ENCODE data around the gene FRMPD2.
"Not testable (repeated sequence)": the region's sequence is repeated elsewhere in the genome, so short reads cannot be mapped to it uniquely, and the experiment has no call there.

The FRMPD2 gene

DNA sequence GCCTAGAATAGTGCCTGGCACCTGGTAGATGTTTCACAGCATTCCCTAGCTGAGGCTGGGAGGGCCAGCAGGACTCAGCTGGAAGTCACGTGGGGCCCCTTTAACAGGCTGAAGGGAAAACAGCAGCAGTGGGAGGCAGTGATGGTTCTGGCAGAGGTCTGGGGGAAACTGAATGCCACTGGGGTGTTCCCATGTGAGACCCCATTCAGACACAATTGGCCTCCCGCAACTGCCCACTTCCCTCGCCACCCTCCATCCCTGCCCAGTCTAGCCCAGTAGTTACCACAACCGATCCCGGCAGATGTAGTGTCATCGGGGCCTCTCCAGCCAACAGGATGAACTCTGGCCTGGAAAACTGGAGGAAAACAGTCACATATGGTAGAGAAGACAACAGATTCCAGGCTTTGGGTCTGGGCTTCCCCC lies 38.3 kb downstream of the FRMPD2 start:
- FAIRE-seq (no peak), DNase-seq (ENCODE audit: extremely low spot score, insufficient read length, low read depth) (no peak)

DNA sequence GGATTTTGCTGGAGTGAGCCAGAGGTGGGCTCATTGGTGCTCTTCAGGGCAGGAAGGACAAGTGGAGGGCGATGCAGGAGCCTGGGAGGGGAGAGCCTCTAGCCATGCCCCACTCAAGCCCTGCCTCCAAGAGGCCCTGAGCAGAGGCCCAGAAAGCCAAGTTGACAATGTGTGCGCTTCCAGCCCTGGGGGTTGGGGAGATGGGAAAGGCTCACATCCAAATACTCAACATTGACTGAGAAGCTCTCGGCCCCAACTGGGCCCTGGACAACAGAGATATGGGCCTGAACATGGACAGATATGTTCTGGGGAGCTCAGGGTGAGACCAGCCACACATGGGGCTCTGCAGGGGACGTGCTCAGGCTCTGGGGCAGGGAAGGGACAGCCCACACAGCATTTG lies 39.0 kb downstream of the FRMPD2 start:
- FAIRE-seq: no peak

DNA sequence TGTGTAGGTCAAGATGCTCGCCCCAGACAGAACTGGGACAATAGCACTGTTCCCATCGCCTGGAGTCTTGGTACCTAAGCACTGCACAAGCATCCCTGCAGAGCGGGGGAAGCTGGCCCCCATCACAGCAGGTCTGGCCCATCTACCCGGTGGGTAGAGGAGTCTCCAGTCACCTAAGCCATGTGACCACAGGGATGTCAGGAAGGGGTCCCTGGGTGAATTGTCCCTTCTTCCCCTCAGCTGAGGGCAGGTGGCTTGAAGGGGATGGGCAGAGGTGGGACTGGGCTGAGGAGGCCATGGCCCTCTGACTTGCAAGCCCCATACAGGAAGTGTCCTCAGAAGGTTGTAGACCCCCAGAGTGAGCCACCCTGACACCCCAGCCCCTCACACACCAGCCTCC lies 39.7 kb downstream of the FRMPD2 start:
- FAIRE-seq (no peak), DNase-seq (ENCODE audit: extremely low spot score, insufficient read length, low read depth) (no peak)

More for the DNA sequence above, 39.0 kb downstream of the FRMPD2 start:
- no peak for DNase-seq (ENCODE audit: extremely low spot score, insufficient read length, low read depth)

DNA sequence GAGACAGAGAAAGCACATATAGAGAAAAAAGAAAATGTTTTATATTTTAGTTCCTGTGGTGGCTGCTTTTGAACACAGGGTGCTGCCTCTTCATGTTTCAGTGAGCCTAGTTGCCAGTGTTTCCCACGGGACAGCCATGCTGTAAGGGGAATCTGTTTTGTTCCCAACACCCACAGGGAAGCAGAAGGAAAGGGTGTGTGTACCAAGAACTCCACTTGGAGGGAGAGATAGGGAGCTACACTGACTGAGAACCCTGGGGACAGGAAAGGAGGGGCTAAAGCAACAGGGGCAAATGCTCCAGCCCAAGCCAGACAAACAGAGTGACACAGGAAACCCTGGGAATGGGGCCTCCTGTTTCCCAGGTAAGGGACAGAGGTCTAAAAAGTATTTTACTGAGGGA lies 40.2 kb downstream of the FRMPD2 start:
- DNase-seq (ENCODE audit: extremely low spot score, insufficient read length, low read depth) (no peak), FAIRE-seq (no peak)

DNA sequence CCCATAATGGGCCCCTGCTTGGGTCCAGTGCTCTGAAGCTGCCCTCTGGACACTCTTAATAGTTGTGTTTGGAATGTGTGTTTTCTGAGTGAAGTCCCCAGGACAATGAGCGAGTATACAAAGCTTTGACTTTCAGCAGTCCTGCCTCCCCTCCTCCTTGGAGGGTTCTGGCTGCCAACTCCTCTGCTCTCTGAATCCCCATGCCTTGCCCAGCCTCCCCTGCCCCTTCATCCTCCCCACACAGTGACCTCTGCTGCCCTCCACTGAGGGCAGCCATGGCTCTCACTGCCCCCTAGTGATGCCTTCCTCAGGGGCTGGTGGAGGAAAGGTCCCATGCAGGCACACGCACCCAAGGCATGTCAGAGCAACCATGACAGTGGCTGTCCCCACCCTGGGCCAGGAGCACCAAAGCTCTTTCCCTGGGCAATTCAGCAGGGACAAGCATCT lies 40.9 kb downstream of the FRMPD2 start:
- no peak for FAIRE-seq

DNA sequence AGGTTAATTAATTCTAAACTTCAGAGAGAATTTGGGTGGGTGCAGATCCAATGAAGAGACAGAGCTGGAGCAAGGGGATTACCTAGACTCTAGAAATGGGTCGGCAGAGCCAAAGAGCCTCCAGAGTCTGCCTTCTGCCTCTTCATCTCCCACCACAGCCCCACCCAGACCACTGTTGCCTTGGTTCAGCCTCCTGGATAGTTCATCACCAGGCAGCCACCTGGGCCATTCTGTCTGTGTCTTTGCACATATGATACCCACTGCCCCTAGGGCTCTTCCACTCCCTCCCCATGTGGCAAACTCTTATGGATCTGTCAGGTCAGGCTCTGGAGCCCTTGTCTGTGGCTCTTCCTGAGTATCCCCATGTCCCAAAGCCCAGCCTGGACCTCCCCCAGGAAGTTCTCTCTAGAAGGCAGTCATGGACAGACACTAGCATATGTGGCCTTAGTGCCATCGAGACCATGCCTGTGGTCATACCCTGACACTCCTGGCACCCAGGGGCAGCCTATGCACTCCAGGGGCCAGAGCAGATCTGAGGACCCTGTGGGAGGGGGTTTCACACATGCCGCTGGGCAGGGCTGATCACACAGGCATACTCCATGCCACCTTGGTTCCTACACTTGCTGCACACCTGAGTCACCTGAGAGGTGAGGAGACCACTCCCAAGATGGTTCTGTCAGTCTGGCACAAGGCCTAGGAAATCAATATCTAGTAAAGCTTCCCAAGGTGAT lies 41.6 kb downstream of the FRMPD2 start:
- FAIRE-seq: no peak
- DNase-seq (ENCODE audit: extremely low spot score, insufficient read length, low read depth): no peak

More for the DNA sequence above, 40.9 kb downstream of the FRMPD2 start:
- DNase-seq (ENCODE audit: extremely low spot score, insufficient read length, low read depth): no peak

DNA sequence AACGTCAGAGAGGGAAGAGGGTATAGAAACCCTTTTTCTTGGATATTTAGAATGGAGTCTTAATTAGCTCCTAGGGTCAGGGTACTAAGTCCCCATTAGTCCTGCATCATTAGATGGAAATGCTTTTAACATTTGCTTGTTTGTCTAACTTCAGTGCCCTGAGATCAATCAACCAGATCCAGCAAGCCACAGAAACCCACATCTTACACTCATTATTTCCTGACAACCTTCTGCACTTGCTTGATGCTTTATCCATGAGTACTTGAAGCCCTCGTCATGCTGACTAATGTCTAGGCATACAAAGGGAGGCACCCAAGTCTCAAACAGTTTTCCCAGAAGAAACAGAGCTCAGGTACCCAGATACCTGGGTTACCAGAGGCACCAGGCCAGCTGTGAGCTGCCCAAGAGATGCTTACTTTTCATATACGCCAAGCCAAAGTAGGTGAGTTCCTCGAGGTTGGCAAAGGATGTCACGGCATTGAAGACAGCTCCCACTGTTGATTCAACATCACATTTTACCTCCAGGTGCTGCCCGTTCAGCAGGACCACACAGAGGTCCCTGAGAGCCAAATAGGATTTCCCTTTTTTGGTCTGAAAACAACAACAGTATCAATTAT lies 42.7 kb downstream of the FRMPD2 start:
- peak; percentile 87 for FAIRE-seq

DNA sequence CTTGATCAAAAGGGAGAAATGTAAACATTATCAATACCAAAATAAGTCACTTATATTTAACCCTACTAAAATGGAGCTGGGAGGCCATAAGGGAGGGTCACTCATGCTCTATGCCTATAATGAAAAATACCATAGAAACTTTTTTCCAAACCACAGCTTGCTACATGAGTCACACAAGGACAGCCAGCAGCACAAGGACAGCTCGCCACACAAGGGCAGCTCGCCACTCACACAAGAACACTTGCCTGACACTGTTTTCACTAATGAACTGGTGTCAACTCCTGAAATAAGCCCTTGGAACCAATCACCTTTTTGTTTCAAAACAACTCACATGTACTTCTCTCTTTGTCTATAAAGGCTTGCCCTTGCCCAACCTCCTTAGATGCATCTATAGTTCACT lies 43.3 kb downstream of the FRMPD2 start:
- DNase-seq (ENCODE audit: extremely low spot score, insufficient read length, low read depth): no peak
- peak; percentile 42 for FAIRE-seq

More for the DNA sequence above, 42.7 kb downstream of the FRMPD2 start:
- DNase-seq (ENCODE audit: extremely low spot score, insufficient read length, low read depth): no peak

DNA sequence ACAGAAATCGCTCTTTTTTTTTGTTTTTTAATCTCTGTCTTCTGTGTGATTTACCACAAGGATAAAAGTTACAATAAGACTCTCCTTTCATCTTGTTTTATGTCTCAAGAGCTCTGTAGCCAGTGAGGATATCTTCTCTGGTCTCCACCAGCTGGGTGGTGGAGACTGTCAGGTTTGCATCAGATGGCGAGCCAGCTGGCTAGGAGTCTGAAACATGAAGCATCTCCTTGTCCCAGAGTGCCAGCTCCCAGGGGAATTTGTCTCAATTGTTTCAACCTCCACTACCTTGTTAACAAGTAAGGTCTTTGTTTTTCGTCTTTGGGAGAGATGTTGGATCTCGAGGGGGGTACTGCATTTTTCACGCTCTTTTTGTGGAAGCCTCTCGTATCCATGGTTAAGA lies 47.3 kb downstream of the FRMPD2 start:
- no peak for FAIRE-seq

DNA sequence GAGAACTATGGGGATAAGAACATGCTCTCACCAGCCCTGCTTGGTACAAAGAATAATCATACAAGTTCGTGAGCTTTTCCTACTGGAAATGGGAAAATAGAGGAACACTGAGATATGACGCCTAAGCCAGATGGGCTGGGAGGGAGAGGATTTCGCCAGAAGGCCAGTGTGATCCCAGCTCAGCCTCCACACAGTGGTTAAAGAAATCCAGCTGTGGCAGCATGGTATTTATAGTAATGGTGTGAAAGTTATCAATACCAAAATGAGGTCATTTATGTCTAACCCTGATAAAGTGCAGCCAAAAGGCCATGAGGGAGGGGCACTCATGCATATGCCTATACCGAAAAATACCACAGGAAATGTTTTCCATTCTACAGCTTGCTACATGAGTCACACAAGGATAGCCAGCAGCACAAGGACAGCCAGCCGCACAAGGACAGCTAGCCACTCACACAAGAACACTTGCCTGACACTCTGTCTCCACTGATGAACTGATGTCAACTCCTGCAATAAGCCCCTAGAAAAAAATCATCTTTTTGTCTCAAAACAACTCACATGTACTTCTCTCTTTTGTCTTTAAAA lies 49.4 kb downstream of the FRMPD2 start:
- DNase-seq (ENCODE audit: extremely low spot score, insufficient read length, low read depth): no peak
- FAIRE-seq: no peak

More for the DNA sequence above, 47.3 kb downstream of the FRMPD2 start:
- DNase-seq (ENCODE audit: extremely low spot score, insufficient read length, low read depth): no peak

DNA sequence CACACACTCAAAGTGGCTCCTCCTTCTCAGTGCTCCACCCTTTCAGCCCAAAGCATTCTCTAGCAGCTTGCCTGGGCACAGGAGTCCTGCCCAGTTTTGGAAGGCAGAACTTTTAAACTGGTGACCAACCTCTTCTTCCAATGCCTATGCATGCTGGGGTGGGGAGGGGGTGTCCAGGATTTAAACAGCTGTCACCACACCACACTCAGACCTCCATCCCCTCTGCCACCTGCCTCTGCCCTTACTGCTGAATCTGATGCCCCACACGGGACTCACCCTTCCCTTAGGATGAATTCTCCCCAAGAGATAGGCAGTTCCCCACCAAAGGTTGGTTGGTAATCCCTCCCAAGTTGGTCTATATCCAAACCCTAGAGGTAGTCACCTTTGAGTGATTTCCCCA lies 50.2 kb downstream of the FRMPD2 start:
- DNase-seq (ENCODE audit: extremely low spot score, insufficient read length, low read depth) (no peak), FAIRE-seq (no peak)

DNA sequence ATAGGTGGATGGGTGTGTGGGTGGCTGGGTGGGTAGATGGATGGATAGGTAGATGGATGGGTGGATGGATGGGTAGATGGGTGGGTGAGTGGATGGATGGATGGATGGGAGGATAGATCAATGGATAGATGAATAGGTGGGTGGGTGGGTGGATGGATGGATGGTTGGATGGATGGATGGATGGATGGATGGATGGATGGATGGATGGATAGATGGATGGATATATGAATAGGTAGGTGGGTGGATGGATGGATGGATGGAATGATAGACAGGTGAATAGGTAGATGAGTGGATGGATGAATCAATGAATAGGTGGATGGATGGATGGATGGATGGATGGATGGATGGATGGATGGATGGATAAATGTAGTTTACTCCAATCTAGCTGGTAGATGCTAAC lies 52.7 kb downstream of the FRMPD2 start:
- DNase-seq (ENCODE audit: extremely low spot score, insufficient read length, low read depth) (no peak), FAIRE-seq (no peak)

DNA sequence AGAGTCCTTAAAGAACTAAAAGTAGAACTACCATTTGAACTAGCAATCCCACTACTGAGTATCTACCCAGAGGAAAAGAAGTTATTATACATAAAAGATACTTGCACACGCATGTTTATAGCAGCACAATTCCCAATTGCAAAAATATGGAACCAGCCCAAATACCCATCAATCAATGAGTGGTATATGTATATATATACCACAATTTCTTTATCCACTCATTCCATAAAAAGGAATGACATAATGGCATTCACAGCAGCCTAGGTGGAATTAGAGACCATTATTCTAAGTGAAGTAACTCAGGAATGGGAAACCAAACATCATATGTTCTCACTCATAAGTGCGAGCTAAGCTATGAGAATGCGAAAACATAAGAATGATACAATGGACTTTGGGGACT lies 53.5 kb downstream of the FRMPD2 start:
- not testable (repeated sequence) for FAIRE-seq; DNase-seq (ENCODE audit: extremely low spot score, insufficient read length, low read depth)

DNA sequence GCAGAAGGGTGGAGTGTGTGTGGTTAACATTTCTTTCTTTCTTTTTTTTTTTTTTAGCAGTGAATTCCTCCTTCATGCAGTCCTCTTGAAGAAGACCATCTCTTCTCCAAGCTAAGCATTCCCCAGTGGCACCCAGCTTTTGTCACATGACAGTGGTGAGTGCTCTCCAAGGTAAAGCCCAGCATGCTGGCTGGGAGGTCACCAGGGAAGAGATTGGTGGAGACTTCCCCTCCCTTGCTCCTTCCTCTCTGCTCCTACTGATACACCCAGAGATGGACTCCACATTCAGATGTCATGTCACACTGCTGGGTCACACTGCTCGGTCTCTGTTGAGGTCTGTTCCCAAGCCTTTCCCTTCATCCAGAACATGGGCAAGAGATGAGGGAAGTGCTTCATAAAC lies 55.3 kb downstream of the FRMPD2 start:
- no peak for DNase-seq (ENCODE audit: extremely low spot score, insufficient read length, low read depth)
- FAIRE-seq: no peak

DNA sequence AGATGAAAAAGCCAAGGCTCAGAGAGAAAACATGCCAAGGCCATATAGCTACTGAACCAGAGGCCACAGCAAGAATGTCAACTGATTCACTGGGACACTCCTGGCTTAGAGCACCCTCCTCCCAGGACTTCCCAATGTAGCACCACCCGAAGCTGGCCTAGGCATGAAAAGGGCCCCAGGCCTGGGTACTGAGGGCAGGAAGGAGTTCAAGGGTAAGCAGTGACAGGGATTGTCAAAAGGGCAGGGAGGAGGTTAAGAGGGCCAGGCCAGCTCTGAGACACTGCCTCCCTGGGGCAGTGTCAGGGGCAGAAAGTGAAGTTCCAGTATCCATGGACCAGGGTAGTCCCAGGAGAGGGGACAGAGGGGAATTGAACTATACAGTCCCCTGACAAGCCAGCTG lies 57.8 kb downstream of the FRMPD2 start:
- no peak for FAIRE-seq

DNA sequence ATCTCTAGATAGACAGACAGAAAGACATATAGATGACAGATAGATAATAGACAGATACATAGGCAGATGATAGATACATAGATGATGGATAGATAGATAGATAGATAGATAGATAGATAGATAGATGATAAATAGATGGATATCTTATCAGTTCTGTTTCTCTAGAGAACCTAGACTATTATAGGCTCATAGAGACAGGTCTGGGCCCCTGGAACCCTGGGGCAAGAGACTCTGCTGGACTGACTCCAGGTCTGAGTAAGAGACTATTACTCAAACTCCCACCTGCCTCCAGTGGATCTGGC lies 58.3 kb downstream of the FRMPD2 start:
- DNase-seq (ENCODE audit: extremely low spot score, insufficient read length, low read depth) (no peak), FAIRE-seq (no peak)

More for the DNA sequence above, 57.8 kb downstream of the FRMPD2 start:
- DNase-seq (ENCODE audit: extremely low spot score, insufficient read length, low read depth): no peak

DNA sequence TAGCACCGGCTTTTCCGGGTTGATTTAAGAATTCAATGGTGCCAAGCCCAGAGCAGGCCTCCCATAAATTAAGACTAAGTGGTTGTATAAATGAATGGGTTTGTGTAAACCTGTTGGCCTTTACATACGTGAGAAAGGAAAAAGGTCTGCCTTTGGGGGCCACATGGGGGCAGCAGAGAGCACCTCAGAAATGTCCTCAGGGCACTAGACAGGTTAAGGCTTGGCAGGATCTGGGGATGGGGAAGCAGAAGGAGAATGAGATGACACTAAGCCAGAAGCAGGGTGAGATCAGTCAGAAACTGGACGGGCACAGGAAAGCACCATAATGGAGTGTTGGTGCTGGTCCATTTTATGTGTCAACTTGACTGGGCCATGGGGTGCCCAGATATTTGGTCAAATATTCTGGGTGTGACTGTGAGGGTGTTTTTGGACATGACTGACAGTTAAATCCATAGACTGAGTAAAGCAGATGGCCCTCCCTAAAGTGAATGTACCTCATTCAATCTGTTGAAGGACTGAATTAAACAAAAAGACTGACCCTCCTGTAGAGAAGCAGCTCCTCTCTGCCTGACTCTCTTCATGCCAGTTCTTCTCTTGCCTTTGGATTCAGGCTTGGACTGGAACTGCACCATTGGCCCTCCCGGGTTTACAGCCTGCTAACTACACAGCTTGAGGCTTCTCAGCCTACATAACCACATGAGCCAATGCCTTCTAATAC lies 58.9 kb downstream of the FRMPD2 start:
- peak; percentile 26 for DNase-seq (ENCODE audit: extremely low spot score, insufficient read length, low read depth)
- peak; percentile 81 for FAIRE-seq

DNA sequence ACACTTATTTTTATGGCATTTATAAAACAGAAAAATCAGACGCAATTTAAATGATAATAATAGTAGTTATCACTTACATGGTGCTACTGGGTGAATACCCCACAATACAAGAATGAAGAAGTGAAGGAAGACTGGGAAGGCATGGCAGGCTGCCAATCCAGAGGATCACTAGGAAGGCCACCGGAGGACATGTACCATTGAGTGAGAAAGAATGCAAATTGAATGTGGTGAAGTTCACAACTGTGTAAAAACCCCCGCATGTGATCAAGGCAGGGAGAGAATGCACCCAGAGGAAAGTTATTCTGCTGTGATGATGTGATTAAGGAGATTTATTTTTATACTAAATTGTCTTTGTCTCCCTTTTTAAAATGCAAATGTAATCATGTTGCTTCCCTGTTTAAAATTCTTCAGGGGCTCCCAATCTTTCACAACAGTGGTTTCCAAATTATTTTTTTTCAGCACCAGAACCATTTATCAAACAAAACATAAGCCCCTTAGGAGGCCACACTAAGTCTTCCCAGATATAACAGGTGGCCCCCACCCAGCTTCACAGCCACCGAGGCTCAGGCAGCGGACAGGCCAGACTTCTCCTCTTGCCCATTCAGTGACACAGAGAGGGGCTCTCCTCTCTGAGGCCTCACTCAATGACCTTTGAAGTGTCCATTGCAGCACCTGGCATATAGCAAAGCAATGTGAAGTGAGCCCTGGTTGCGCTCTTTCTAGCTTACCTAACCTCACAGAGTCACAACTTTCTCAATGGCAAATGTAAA lies 59.6 kb downstream of the FRMPD2 start:
- DNase-seq (ENCODE audit: extremely low spot score, insufficient read length, low read depth) (no peak), FAIRE-seq (no peak)

DNA sequence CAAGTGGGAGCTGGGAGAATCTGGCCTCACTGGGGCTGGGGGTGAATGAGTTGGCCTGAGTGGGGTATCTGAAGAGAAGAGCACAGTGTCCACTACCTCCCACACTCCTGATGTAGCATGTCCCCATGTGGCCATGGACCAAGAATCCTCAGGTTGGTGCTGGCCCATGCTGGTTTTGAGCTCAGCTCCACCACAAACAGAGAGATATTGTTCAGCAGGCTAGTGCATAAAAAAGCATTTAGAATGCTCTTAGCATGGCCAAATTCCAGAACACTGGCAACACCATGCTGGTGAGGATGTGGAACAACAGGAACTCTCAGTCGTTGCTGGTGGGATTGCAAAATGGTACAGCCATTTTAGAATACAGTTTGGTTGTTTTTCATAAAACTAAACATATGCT lies 61.4 kb downstream of the FRMPD2 start:
- no peak for FAIRE-seq

DNA sequence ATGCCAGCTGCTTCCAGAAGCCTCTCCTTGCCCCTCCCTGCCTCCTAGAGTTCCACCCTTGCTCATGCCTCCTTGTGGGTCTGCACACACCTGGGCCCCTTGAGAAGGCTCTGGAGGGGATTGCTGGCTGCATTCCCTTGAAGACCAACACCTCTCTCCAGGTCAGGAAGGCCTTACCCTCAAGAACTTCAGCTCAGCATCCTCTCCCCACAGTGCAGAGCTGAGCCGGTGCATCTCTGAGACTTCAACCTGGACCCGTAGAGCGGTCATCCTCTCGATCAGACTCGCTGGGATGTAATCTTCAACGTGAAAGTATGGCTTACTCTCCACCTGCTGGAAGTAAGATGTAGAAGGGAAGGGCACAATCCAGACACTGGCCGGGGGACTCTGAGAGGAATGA lies 62.7 kb downstream of the FRMPD2 start:
- DNase-seq (ENCODE audit: extremely low spot score, insufficient read length, low read depth): no peak

More for the DNA sequence above, 61.4 kb downstream of the FRMPD2 start:
- DNase-seq (ENCODE audit: extremely low spot score, insufficient read length, low read depth): no peak

More for the DNA sequence above, 62.7 kb downstream of the FRMPD2 start:
- no peak for FAIRE-seq

All from GM18507 (cell line).